Measurements from ENCODE around the gene PARD3B. TPM values are rescaled to one million over a fixed set of nuclear protein-coding genes. Genes with fewer than 3 reads are reported as not detected.

The PARD3B gene
- total RNA-seq, 1 experiment from 2014 or later, result 6.4 TPM

DNA sequence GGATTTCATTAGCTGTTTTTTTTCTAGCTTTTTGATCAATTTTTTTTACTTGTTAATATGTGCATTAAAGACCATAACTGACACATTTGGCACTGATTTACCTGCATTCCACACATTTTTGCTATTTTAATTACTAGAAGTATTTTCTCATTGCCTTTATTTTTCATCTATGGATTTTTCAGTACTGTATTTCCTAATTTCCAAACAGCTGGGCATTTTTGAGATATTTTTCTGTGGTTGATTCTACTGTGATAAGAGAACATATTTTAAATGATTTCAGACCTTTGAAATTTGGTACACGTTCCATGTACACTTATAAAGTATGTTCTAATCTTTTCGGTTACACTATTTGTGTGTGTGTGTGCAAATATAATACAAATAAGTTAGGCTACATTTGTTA lies 135.3 kb downstream of the PARD3B start:
- Histone ChIP-seq H3K14ac (ENCODE audit: insufficient read depth, low read length) (no peak overlapping the region), H4K5ac (ENCODE audit: insufficient read length, low read depth, low read length) (no peak overlapping the region), H2BK5ac (ENCODE audit: insufficient read length, low read length) (no peak overlapping the region), H3K4me2 (ENCODE audit: insufficient read depth, insufficient read length, low read length) (no peak overlapping the region), H3K27me3 (ENCODE audit: insufficient read depth, low read length) (no peaks in the 10 kb centered on the region), H4K91ac (ENCODE audit: insufficient read length, low read depth, low read length) (no peak overlapping the region), H3K79me1 (ENCODE audit: insufficient read depth, low read depth, low read length, poor library complexity, severe bottlenecking) (no peaks in the 10 kb centered on the region), H2AK5ac (ENCODE audit: insufficient read length, low read length) (no peak overlapping the region), H3K9ac (ENCODE audit: extremely low read depth, insufficient read length, low read length) (no peak overlapping the region), H2BK120ac (ENCODE audit: low read depth, low read length, poor library complexity, severe bottlenecking) (no peak overlapping the region), H2BK20ac (ENCODE audit: low read depth, low read length, poor library complexity, severe bottlenecking) (no peak overlapping the region), H3T11ph (ENCODE audit: low read length) (no peak overlapping the region), H4K20me1 (ENCODE audit: control insufficient read depth, insufficient read depth, insufficient read length) (no peaks in the 10 kb centered on the region), H2AFZ (ENCODE audit: low read length) (no peak overlapping the region), H3K27ac (ENCODE audit: insufficient read length, low read depth, low read length) (no peak overlapping the region), H3K4me1 (ENCODE audit: insufficient read depth, low read length) (no peaks in the 10 kb centered on the region), H3K23ac (ENCODE audit: insufficient read length, low read depth, low read length) (no peak overlapping the region), H3K9me3 (ENCODE audit: control insufficient read depth, low read depth, low read length) (no peaks in the 10 kb centered on the region), H3K79me2 (ENCODE audit: insufficient read depth, low read length) (no peaks in the 10 kb centered on the region), H4K8ac (replicated peaks; ENCODE audit: insufficient read length, low read depth, low read length) (no peak overlapping the region), H3K4ac (ENCODE audit: low read depth, low read length) (no peak overlapping the region), H2BK12ac (ENCODE audit: insufficient read length, low read depth, low read length) (no peak overlapping the region), H3K23me2 (ENCODE audit: insufficient read length, low read depth, low read length, poor library complexity, severe bottlenecking) (no peaks in the 10 kb centered on the region), H3K56ac (ENCODE audit: insufficient read length, low read depth, low read length) (no peak overlapping the region), H3K18ac (ENCODE audit: insufficient read length, low read depth, low read length) (no peak overlapping the region), H2BK15ac (ENCODE audit: low read depth, low read length) (no peak overlapping the region)
- Mint-ChIP-seq H3K4me3 (no peak overlapping the region), H3K27ac (no peak overlapping the region), H3K9me3 (no peaks in the 10 kb centered on the region), H3K27me3 (ENCODE audit: low read depth) (no peaks in the 10 kb centered on the region), H3K36me3 (ENCODE audit: insufficient read depth in 1 of 3, low read depth in 3 of 3) (no peaks in the 10 kb centered on the region), H3K4me1 (no peaks in the 10 kb centered on the region)
- no CpG with 5 or more reads among the region's 2 CpGs for WGBS (ENCODE audit: extremely low coverage, insufficient read length, low lambda C conversion rate)
- no peak for DNase-seq
- TF ChIP-seq, protein P1, sequence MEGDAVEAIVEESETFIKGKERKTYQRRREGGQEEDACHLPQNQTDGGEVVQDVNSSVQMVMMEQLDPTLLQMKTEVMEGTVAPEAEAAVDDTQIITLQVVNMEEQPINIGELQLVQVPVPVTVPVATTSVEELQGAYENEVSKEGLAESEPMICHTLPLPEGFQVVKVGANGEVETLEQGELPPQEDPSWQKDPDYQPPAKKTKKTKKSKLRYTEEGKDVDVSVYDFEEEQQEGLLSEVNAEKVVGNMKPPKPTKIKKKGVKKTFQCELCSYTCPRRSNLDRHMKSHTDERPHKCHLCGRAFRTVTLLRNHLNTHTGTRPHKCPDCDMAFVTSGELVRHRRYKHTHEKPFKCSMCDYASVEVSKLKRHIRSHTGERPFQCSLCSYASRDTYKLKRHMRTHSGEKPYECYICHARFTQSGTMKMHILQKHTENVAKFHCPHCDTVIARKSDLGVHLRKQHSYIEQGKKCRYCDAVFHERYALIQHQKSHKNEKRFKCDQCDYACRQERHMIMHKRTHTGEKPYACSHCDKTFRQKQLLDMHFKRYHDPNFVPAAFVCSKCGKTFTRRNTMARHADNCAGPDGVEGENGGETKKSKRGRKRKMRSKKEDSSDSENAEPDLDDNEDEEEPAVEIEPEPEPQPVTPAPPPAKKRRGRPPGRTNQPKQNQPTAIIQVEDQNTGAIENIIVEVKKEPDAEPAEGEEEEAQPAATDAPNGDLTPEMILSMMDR (conservative IDR thresholded peaks at IDR 0.05), result no peak

All from H9 (cell line).